Forelimb muscle (tissue), 1 donor: Measurements from ENCODE around the gene TWIST2. TPM values are rescaled to one million over a fixed set of nuclear protein-coding genes. Genes with fewer than 3 reads are reported as not detected.
A peak's percentile ranks its signal among the peaks of the same experiment; 100 is the strongest.

Source experiments
- DNase-seq: peaks from one replicate; pipeline ENCODE4 v3.0.0-alpha.2; 2013; ENCODE audit warnings: low read depth
- polyA plus RNA-seq: library from polyadenylated mRNA; unstranded; fragments of 120-200 nt; gene quantifications from one replicate; pipeline ENCODE4 v1.2.1, GENCODE V29; 2013; ENCODE audit not compliant: insufficient read length

TWIST2 gene
- polyA plus RNA-seq, 1 donor = 5.5 TPM

GRCh38 chr2:238856713-238857567 lies 9.1 kb downstream of the TWIST2 start:
- DNase-seq = no peak

- no peak for DNase-seq
Observed at GRCh38 chr2:238857959-238858358, 10.1 kb downstream of the TWIST2 start.

- DNase-seq = no peak
Observed at GRCh38 chr2:238859636-238860347, 11.9 kb downstream of the TWIST2 start.

- no peak for DNase-seq
Observed at GRCh38 chr2:238861013-238861730, 13.3 kb downstream of the TWIST2 start.

GRCh38 chr2:238861766-238862315 lies 14.0 kb downstream of the TWIST2 start:
- no peak for DNase-seq

GRCh38 chr2:238862701-238863100 lies 14.8 kb downstream of the TWIST2 start:
- DNase-seq = no peak

GRCh38 chr2:238863231-238863630 lies 15.3 kb downstream of the TWIST2 start:
- no peak for DNase-seq

GRCh38 chr2:238863749-238864206 lies 15.9 kb downstream of the TWIST2 start:
- no peak for DNase-seq

- DNase-seq = peak; percentile 75
Observed at GRCh38 chr2:238864207-238865014, 16.5 kb downstream of the TWIST2 start.

- DNase-seq = no peak
Observed at GRCh38 chr2:238865015-238865719, 17.3 kb downstream of the TWIST2 start.

- DNase-seq = no peak
Observed at GRCh38 chr2:238865744-238866355, 18.0 kb downstream of the TWIST2 start.

GRCh38 chr2:238866656-238867277 lies 18.9 kb downstream of the TWIST2 start:
- DNase-seq = no peak

GRCh38 chr2:238868067-238868524 lies 20.2 kb downstream of the TWIST2 start:
- no peak for DNase-seq

- DNase-seq = no peak
Observed at GRCh38 chr2:238868616-238869292, 20.9 kb downstream of the TWIST2 start.

- DNase-seq = no peak
Observed at GRCh38 chr2:238869293-238870124, 21.6 kb downstream of the TWIST2 start.

GRCh38 chr2:238870261-238870660 lies 22.4 kb downstream of the TWIST2 start:
- DNase-seq = no peak

- DNase-seq = no peak
Observed at GRCh38 chr2:238872026-238872425, 24.1 kb downstream of the TWIST2 start.
